Stimulated activated naive CD4-positive, alpha-beta T cell treated with Interleukin-2 at 50 U/mL for 16 hours (primary cell): ENCODE results near the gene ID1.

Experiments used
- DNase-seq: peaks from one replicate; lab custom pipeline; 2025; lab: John Stamatoyannopoulos, UW

The ID1 gene, protein sequence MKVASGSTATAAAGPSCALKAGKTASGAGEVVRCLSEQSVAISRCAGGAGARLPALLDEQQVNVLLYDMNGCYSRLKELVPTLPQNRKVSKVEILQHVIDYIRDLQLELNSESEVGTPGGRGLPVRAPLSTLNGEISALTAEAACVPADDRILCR

DNA sequence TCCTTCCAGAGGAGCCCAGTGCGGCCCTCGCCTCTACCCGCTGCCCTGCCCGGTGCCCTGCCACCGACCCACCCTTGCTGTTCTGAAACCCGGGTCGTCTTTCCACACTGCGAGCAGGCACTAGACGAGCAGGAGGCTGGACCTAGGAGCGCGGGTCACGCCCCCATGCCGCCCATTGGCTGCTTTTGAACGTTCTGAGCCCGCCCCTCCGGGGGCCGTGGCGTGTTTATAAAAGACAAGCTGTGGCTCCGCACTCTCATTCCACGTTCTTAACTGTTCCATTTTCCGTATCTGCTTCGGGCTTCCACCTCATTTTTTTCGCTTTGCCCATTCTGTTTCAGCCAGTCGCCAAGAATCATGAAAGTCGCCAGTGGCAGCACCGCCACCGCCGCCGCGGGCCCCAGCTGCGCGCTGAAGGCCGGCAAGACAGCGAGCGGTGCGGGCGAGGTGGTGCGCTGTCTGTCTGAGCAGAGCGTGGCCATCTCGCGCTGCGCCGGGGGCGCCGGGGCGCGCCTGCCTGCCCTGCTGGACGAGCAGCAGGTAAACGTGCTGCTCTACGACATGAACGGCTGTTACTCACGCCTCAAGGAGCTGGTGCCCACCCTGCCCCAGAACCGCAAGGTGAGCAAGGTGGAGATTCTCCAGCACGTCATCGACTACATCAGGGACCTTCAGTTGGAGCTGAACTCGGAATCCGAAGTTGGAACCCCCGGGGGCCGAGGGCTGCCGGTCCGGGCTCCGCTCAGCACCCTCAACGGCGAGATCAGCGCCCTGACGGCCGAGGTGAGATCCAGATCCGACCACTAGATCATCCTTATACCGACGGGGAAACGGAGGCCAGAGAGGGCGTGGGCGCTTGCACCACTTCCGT lies at the start of gene ID1:
Gene ID1 (plus strand): TSS at position 259 of the 871 bp plus-strand sequence. CDS start 99 bp downstream, at position 358.
- peak; percentile 88 for DNase-seq

DNA sequence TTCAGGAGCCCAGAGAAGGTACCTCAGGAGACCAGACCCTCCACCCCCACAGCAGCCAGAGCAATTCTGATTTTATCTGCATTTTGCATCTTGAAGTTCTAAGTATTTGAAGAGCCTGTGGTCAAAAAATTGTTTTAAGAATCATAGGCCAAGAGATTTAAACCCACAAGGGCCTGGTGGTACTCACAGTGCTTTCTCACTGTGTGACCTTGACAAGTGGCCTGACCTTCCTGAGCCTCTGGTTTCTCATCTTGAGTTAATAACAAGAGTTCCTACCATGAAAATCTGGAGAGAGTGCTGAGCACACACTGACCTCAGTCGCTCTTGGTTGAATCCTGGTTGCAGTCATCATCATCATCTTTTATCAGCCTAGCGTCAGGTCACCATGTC lies 45.4 kb upstream of the ID1 start:
- no peak for DNase-seq

DNA sequence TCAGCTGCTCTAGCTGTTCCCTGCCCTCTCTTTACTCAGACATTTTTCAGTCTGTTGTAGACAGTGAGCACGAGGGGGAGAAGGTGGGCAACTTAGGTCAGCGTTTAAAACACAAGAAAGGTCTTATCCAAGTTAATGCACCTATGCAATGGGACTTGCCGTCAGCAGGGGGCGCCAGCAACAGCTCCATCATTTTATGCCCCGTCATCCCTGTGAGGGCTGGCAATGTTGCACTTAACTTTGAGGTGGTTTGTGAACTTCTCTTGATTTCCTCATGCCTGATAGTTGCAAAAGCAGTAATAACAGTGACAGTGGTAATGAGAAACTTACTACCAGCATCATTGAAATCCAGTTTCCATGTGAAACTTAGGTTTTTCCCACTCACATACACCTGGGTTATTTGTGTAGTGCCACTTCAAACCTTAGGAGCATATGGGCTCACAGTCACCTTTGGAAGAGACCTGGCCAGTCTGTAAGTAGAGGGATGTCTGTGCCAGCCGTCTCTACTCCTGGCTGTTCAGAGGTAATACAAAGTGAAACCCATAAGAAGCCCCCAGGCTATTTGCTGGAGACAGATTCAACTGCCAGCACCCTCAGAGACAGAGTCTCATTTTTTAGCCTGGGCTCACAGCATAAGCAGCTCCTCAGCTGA lies 44.9 kb upstream of the ID1 start:
- peak; percentile 71 for DNase-seq

DNA sequence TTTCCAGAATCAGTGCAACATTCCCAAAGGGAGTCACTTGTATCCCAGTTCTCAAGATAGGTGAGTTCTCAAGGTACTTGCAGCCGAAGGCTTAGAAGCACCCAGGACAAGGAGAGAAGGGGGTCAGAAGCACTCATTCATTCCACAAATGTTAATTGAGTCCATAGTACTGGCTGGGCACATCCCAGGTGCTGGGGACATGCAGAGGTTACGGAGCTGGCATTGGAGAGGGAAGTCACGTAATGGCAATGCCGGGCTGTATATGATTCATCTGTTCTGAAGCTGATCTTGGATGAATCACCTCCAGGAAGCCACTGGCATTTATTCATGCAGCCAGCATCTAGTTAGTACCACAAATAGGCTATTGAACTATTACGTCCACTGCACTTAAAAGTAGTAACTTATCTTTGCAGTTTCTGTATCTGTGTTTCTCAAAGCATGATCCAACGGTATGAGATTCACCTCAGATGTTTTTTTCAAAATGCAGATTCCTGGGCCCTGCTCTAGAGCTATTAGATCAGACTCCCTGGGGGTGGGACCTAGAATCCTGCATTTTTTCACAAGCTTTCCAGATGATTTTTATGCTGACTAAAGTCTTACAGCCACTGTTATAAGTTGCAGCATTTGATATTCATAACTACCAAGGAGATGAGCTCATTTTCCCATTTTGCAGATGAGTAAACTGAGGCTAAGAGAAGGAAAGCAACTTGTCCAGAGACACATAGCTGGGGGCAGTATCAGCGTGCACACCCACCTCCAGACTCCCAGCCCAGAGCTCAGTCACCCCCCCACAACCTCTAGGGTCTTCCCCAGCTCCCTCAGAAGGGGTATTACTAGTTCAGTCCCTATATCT lies 44.1 kb upstream of the ID1 start:
- DNase-seq: no peak

DNA sequence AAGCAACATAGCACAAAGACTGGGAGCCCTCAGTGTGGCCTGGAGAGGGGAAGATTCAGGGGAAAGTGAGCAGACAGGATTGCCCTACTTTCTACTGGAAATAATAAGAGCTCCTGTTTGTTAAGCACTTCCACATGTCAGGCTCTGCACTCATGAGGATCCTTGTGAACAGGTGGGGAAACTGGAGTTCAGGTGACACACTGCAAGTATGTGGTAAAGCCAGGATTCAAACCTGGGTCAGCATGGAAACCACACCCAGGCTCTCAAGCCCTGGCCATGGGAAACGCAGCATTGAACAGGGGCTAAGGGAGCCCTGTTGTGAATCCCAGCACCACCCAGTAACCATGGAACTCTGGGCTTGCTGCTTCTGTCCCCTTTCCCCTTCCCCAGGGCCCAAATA lies 42.8 kb upstream of the ID1 start:
- DNase-seq: no peak

DNA sequence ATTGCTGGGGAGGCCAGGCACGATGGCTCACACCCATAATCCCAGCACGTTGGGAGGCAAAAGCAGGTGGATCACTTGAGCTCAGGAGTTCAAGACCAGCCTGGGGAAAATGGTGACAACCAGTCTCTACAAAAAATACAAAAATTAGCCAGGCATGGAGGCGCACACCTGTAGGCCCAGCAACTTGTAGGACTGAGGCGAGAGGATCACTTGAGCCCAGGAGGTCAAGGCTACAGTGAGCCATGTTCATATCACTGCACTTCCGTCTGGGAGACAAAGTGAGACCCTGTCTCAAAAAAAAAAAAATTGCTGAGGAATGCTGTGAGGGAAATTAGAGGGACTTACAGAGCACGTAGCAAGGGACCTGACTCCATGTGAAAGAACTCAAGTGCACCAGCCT lies 40.8 kb upstream of the ID1 start:
- DNase-seq: no peak

DNA sequence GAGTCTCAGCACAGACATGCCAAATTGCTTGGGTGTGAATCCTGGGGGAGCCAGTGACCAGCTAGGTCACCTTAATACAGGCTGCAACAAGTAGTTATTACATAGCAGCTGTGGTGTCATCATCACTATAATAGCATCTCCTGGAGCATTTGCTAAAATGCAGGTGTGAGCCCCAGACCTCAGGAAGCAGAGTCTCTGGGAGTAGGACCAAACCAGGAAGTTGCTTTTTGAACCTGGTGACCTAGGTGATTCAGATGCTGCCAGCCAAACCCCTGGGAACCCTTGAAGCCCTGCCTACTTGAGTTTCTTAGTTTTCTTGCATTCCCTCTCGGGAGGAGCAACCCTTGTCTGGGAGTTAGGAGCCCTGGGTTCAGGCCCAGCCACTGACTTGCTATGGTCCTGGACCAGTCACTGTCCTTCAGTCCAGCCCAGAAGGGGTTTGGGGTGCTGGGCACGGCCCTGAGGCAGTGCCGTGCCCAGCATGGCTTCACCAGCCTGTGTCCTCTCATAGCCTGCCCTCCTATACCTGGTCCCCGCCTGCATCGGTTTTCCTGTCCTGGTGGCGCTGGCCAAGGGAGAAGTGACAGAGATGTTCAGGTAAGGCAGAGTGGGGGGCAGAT lies 39.3 kb upstream of the ID1 start:
- no peak for DNase-seq

DNA sequence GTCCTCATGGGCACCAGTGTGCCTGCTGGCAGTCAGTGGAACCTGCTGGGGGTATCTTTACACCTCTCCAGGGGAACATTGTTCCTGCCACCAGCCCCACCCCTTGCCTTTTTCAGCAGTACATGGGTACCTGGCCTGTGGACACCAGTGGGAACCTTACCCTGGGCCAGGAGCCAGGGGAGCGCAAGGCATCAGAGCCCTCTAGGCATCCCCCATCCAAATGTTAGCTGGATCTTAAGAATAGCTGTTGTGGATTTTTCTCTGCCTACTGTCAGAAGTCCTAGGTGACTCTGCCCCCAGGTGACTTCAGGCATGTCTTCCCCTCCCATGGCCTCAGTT lies 38.8 kb upstream of the ID1 start:
- no peak for DNase-seq

DNA sequence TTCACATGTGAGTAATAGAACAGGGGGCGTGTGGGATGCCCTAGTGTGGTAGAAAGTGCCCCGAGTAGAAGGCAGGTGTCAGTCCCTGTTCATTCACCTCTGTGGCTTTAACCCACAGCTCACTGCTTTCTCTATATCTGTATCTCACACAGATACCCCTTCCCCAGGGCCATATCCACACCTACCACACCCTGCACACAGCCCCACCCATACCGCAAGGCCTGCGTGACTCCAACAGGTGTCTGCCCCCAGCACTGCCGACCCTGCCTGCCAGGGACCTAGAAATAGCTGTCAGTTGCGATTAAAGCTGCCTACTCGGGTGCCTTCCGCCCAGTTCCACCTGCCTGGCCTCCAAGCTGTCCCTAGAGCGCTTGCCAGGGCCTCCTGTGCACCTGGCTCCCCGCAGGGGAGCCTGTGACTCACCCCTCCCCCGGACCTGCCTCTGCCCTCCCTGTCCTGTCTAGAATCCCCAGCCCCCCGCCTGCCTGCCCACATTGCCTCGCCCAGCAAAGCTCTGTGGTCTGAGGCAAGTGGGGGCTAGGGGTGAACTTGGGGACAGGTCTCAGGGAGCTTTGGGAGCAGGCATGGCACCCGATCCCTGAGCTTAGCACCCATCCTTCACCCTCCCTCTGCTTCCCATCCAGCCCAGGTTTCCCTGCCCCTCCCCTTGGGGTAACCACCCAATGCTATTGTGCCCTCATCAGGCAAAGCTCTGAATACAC lies 38.3 kb upstream of the ID1 start:
- DNase-seq: peak; percentile 18

DNA sequence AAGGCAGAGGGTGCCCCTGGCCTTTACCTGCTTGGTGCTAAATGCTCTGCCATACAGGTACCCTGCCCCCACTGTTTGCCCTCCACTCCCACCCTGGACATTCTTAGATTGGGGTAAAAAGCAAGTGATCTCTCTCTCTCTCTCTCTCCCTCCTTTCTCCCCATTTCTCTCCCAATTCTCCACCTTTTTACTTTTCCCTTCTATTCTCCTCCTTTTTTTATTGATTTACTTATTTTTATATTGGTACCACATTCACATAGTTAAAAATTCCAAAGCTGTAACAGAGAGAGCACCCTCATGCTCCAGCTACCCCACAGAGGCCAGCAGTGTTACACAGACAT lies 37.7 kb upstream of the ID1 start:
- DNase-seq: no peak

DNA sequence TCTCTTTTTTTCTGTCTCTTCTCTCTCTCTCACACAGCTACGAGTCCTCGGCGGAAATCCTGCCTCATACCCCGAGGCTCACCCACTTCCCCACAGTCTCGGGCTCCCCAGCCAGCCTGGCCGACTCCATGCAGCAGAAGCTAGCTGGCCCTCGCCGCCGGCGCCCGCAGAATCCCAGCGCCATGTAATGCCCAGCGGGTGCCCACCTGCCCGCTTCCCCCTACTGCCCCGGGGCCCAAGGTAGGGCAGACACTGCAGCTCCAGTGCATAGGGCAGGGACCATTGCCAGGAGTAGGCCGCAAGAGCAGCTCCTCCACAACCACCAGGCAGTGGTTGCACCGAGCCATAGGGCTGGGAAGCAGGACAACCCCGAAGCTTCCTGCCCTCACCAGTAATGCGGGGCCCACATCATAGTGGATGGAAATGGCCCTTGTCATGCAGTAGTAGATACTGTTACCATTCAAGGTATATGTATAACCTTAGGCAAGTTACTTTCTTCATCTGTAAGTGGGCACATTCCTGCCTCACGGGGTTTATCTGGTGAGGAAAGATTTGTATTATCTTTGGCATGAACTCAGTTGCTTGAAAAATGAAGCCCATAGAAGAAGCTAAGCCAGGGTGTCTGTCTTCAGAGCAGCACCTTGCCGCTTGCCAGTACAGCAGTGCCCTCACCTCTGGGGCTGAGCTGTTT lies 36.9 kb upstream of the ID1 start:
- no peak for DNase-seq

DNA sequence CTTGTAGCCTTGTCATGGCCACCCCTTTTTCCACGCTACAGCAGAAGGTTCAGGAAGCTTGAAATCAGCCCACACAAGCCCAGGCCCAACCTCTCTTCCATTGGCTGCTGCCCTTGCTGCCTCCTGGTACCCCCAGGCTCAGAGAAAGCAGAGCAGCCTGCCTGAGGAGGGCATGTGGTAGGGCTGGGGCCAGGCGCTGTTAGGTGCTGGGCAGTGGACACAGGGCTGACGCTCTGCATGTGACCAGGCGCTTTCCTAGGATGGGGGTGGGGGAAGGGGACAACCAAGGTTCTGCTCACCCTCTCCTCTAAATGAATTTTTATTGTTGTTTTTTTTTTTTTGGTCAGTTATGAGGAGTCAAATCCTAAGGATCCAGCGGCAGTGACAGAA lies 36.3 kb upstream of the ID1 start:
- DNase-seq: no peak

DNA sequence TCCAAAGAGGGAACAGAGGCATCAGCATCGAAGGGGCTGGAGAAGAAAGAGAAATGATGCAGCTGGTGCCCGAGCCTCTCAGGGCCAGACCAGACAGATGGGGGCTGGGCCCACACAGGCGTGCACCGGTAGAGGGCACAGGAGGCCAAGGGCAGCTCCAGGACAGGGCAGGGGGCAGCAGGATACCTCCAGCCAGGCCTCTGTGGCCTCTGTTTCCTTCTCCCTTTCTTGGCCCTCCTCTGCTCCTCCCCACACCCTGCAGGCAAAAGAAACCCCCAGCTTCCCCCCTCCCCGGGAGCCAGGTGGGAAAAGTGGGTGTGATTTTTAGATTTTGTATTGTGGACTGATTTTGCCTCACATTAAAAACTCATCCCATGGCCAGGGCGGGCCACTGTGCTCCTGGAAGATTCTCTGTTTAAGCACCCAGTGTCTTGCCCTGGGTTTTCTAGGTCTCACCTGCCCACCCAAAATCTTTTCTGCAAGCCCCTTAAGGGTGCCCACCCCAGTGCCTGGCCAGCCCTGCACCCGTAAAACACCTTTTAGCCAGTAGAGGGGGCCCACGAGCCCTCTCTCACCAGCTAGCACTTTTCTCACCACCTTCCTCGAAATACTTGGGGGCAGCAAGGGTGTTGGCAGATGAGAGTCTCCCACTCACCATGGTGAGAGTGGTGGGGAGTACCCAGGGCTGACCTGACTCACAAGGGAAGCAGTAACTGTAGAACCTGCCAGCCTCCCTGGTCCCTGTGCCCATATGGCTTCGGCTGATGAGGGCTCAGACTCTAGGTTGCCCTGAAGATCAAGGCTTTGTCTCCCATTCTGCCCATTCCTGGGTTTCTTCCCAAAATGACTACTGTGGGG lies 35.7 kb upstream of the ID1 start:
- DNase-seq: peak; percentile 46

DNA sequence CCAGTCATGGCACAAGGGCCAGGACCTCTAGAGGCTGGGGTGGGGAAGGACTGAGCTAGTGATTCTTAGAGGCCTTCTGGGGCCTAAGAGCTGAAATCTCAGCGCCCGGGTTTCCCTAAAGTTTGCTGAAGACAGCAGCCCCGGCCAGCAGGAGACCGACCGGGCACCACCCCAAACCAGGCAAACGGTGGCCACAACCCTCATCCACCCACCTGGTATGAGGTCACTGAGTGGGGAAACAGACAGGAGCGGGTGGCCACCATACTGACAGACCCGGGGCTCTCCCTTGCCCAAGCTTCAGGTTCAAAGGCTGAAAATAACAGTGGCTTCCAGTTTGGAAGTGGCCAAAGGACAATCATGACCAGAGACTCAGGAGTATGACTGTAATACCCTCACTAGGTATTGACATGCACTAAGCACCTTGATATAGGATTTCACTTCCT lies 35.0 kb upstream of the ID1 start:
- no peak for DNase-seq

DNA sequence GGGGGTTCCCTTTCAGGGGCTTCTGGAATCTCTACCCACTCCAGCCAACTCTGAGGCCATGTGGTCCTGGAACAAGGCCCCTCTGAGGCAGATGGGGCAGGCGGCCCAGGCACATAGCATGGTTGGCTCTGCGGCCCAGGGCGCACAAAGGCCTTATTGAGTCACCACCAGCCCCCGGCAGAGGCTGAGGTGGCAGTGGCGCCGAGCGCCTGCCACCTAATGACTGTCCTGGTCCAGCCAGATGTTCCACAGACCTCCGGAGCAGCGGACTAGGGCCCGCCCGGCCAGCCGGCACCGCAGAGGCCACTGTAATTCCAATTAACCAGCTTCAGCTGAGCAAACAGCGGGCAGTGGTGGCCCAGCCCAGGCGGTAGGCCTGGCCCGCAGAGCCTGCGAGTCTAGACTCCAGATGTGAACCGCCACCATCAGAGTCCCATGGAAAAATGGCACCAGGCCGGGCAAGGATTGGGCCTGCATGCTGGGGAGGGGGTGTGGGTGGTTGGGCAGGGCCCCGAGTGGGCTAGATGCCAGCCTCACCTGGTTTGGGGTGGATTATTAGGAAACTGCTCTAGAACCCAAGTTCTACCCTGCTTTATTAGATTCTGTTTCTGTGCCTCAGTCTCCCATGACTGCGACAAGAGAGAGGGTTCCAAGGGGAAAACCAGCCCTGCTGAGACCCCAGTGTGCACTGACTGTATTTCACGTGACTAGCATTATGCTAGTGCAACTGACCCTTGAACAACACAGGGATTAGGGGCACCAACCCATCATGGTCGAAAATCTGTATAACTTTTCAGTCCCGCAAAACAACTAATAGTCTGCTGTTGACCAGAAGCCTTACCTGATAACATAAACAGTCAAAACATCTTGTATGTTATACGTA lies 34.1 kb upstream of the ID1 start:
- no peak for DNase-seq

DNA sequence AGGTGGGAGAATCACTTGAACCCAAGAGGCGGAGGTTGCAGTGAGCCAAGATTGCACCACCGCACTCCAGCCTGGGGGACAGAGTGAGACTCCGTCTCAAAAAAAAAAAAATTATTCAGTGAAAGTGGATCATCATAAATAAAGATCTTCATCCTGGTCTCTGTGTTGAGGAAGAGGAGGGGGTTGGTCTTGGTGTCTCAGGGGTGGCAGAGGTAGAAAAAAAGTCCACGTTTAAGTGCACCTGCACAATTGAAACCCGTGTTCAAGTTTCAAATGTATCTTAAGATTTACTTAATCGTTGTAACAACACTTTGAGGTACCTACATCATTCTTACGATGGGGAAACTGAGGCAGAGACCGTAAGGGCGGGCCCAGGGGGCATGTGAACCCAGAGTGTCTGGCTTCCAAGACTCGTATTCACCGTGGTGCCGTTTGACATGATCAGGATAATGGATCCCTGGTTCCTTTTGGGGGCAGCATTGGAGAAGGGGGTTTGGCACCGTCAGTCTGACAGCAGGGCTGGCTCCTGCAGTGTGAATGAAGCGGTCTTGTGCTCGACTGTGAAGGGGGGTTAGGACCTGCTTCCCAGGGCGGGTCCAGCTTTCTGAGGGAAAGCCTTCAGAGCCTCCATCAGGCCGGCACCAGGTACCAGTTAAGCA lies 32.9 kb upstream of the ID1 start:
- no peak for DNase-seq

DNA sequence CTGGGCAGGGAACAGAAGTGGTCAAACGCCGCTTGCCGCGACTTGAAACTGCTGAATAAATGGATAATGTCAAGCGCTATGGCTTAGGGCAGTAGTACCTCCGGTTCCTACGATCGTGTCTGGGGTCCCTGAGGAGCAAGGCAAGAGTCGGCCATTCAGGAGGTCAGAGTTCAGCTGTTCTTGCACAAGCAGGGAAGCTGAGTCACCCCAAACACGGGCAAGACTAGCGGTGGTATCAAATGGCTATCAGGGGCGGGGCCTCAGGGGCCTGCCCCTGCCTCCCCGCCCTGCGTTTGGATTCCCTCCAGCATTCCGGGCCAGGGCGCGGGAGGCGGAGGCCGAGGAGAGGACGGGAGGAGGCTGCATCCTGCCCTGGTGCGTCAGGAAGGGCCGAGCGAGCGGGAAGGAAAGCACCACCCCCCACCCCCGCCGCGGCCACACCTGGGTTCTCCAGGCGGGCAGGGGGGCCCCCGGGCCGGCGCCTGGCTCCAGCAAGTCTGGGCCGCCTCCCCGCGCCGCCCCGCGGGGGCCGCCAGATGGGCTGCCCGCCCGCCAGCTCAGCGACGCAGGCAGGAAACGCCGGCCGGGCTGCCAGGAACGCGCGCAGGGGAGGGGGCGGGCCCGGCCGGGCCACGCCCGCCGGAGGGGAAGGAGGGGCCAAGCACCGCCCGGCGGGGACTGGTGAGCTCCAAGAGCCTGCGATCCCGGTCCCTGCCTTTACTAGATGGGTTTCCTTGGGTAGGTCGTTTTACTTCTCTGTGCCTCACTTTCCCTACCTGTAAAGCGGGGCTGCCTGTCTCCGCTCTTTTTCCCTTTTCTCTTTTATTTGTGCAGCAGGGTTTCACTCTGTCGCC lies 32.2 kb upstream of the ID1 start:
- DNase-seq: peak; percentile 71
